ENCODE results near the gene SLCO2A1. TPM values are rescaled to one million over a fixed set of nuclear protein-coding genes. Genes with fewer than 3 reads are reported as not detected.

Gene SLCO2A1
- total RNA-seq, 1 donor from 2014 or later = 3.8 TPM

DNA sequence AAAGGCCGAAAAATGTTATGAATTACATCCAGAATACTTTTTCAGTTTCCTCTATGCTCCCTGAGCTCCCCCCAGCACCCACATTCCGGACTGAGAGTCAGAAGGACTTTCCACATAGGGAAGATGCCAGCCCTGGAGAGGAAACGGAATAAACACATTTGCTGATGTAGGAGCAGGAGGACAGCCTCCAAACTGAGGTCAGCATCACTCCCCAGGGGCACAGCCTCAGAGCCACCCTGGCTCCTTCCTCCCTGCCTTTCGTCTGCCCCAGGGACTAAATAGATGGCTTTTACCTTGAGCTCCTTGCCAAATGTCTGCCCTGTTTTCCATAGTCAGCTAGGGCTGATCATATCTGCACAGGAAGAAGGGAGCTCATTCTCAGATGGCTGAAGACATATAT lies 22.6 kb upstream of the SLCO2A1 start:
- Mint-ChIP-seq H3K27ac (ENCODE audit: unreplicated experiment) (no peak overlapping the region), H3K27me3 (ENCODE audit: unreplicated experiment) (peaks cover 7% of the 10 kb centered on the region), H3K4me1 (ENCODE audit: unreplicated experiment) (peaks cover 7% of the 10 kb centered on the region), H3K9me3 (ENCODE audit: unreplicated experiment) (no peaks in the 10 kb centered on the region), H3K36me3 (ENCODE audit: low read depth, unreplicated experiment) (peaks cover 12% of the 10 kb centered on the region), H3K4me3 (ENCODE audit: unreplicated experiment) (no peak overlapping the region)
- DNase-seq (ENCODE audit: low spot score) = no peak
- TF ChIP-seq, protein P1, sequence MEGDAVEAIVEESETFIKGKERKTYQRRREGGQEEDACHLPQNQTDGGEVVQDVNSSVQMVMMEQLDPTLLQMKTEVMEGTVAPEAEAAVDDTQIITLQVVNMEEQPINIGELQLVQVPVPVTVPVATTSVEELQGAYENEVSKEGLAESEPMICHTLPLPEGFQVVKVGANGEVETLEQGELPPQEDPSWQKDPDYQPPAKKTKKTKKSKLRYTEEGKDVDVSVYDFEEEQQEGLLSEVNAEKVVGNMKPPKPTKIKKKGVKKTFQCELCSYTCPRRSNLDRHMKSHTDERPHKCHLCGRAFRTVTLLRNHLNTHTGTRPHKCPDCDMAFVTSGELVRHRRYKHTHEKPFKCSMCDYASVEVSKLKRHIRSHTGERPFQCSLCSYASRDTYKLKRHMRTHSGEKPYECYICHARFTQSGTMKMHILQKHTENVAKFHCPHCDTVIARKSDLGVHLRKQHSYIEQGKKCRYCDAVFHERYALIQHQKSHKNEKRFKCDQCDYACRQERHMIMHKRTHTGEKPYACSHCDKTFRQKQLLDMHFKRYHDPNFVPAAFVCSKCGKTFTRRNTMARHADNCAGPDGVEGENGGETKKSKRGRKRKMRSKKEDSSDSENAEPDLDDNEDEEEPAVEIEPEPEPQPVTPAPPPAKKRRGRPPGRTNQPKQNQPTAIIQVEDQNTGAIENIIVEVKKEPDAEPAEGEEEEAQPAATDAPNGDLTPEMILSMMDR (IDR thresholded peaks at IDR 0.05; ENCODE audit: unreplicated experiment) = no peak

DNA sequence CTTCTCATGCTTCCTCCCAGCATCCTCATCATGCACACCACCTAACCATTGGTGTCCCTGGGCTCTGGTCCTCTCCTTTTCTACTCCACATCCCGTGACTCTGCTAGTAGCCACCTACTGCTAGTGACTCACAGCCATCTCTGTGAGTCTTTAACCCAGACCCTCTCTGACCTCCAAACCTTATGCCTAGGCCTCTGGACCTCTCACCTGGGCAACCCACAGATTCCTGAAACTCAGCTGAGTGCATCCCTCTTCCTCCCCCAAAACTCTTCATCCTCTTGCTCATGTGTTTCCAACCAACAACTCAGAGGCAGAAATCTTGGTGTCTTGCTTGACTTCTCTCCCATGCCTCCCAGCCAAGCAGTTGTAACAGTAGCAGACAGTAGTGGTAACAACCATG lies 20.0 kb upstream of the SLCO2A1 start:
- H3K36me3 Mint-ChIP-seq (ENCODE audit: low read depth, unreplicated experiment) = peaks cover 20% of the 10 kb centered on the region

DNA sequence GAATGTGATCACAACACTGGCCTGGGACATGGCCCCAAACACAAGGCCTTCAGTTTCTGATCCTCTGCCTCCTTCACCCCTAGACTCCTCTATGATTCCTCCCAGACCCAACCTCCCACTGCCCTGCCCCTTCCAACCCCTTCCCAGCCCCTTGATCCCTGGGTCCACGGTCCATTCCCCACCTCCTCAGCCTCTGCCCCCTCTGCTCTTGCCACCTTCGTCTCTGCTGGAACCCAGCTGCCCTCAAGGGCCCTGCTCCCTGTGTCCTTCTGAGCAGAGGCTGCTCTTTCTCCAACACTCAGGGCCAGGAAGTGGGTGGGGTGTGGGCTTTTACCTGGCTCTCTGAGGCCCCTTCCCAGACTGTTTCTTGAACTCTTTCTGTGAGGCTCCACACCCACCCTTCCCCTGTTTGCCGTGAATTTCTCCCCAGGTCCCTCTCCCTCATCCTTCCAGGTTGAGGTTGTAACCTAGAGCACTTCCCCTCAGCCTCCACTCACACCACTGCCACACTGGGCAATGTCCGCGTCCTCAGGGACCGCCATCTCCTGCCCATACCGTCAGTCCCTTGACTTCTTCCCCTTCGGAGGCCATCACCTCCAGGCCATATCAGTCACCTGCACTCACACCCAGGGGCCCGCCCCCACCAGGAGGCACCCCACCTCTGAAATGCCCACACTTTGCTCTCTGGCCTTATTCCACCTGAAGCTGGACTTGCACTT lies 18.7 kb upstream of the SLCO2A1 start:
- H3K27me3 Mint-ChIP-seq (ENCODE audit: unreplicated experiment) = peaks cover 5% of the 10 kb centered on the region
- H3K4me3 Mint-ChIP-seq (ENCODE audit: unreplicated experiment) = no peak overlapping the region
- TF ChIP-seq, protein P1 (IDR thresholded peaks at IDR 0.05; ENCODE audit: unreplicated experiment) = no peak
- peak overlapping the region; percentile 21 for H3K27ac Mint-ChIP-seq (ENCODE audit: unreplicated experiment)
- H3K9me3 Mint-ChIP-seq (ENCODE audit: unreplicated experiment) = no peaks in the 10 kb centered on the region
- H3K4me1 Mint-ChIP-seq (ENCODE audit: unreplicated experiment) = no peaks in the 10 kb centered on the region
- H3K36me3 Mint-ChIP-seq (ENCODE audit: low read depth, unreplicated experiment) = peaks cover 20% of the 10 kb centered on the region
- no peak for DNase-seq (ENCODE audit: low spot score)

More for the DNA sequence above, 20.0 kb upstream of the SLCO2A1 start:
- Mint-ChIP-seq H3K9me3 (ENCODE audit: unreplicated experiment) (no peaks in the 10 kb centered on the region), H3K27ac (ENCODE audit: unreplicated experiment) (no peak overlapping the region), H3K4me1 (ENCODE audit: unreplicated experiment) (no peaks in the 10 kb centered on the region), H3K4me3 (ENCODE audit: unreplicated experiment) (no peak overlapping the region), H3K27me3 (ENCODE audit: unreplicated experiment) (peaks cover 5% of the 10 kb centered on the region)
- DNase-seq (ENCODE audit: low spot score) = no peak
- TF ChIP-seq, protein P1 (IDR thresholded peaks at IDR 0.05; ENCODE audit: unreplicated experiment) = no peak

DNA sequence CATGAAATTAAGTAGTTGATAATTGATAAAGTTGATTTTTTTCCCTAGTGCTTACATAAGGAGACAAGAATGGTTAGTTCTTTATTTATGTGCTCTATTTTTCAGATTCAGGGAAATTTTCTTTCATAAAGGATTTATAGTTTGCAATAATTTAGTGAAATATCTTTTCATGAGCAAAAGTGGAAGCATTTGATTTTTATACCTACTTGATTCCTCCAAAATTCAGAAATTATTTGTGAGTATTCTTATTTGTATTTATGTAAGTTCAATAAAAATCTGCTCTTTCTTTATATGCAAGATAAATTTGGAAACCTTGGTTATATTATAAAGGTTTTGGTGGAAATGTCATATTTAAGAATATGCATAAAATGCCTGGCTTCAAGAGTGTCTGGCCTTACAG lies 14.7 kb upstream of the SLCO2A1 start:
- DNase-seq (ENCODE audit: low spot score) = no peak
- H3K4me3 Mint-ChIP-seq (ENCODE audit: unreplicated experiment) = no peak overlapping the region
- H3K27me3 Mint-ChIP-seq (ENCODE audit: unreplicated experiment) = peaks cover 4% of the 10 kb centered on the region
- H3K36me3 Mint-ChIP-seq (ENCODE audit: low read depth, unreplicated experiment) = peaks cover 9% of the 10 kb centered on the region
- TF ChIP-seq, protein P1 (IDR thresholded peaks at IDR 0.05; ENCODE audit: unreplicated experiment) = no peak
- no peaks in the 10 kb centered on the region for H3K9me3 Mint-ChIP-seq (ENCODE audit: unreplicated experiment)
- no peak overlapping the region for H3K27ac Mint-ChIP-seq (ENCODE audit: unreplicated experiment)
- H3K4me1 Mint-ChIP-seq (ENCODE audit: unreplicated experiment) = no peaks in the 10 kb centered on the region

DNA sequence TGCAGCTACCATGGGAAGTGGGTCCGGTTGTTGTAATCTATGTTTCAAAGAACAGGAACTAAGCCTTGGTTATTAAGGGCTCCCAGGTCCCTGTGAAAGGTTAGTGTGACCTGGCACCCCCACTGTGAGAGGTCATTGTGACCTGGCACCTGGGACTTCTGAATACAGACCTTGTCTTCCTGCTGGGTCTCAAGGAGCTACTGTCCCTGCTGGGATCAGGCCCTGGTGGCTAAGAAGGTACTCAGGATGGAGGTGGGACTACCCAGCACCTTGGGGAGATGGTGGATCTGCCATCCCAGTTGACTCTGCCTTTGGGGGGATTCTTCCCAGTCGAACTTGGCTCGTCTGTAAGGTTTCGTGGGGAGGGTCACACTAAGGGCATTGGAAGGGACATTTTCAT lies 10.3 kb upstream of the SLCO2A1 start:
- H3K27me3 Mint-ChIP-seq (ENCODE audit: unreplicated experiment) = no peaks in the 10 kb centered on the region
- no peaks in the 10 kb centered on the region for H3K9me3 Mint-ChIP-seq (ENCODE audit: unreplicated experiment)
- H3K4me3 Mint-ChIP-seq (ENCODE audit: unreplicated experiment) = no peak overlapping the region
- peaks cover 3% of the 10 kb centered on the region for H3K36me3 Mint-ChIP-seq (ENCODE audit: low read depth, unreplicated experiment)
- no peak overlapping the region for H3K27ac Mint-ChIP-seq (ENCODE audit: unreplicated experiment)
- no peak for DNase-seq (ENCODE audit: low spot score)
- H3K4me1 Mint-ChIP-seq (ENCODE audit: unreplicated experiment) = peaks cover 5% of the 10 kb centered on the region
- TF ChIP-seq, protein P1 (IDR thresholded peaks at IDR 0.05; ENCODE audit: unreplicated experiment) = no peak

Data from endothelial cell (in vitro differentiated cells).